ENCODE results near the gene CMTR1. TPM values are rescaled to one million over a fixed set of nuclear protein-coding genes. Genes with fewer than 3 reads are reported as not detected.

The CMTR1 gene, protein sequence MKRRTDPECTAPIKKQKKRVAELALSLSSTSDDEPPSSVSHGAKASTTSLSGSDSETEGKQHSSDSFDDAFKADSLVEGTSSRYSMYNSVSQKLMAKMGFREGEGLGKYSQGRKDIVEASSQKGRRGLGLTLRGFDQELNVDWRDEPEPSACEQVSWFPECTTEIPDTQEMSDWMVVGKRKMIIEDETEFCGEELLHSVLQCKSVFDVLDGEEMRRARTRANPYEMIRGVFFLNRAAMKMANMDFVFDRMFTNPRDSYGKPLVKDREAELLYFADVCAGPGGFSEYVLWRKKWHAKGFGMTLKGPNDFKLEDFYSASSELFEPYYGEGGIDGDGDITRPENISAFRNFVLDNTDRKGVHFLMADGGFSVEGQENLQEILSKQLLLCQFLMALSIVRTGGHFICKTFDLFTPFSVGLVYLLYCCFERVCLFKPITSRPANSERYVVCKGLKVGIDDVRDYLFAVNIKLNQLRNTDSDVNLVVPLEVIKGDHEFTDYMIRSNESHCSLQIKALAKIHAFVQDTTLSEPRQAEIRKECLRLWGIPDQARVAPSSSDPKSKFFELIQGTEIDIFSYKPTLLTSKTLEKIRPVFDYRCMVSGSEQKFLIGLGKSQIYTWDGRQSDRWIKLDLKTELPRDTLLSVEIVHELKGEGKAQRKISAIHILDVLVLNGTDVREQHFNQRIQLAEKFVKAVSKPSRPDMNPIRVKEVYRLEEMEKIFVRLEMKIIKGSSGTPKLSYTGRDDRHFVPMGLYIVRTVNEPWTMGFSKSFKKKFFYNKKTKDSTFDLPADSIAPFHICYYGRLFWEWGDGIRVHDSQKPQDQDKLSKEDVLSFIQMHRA
- total RNA-seq: 18.7 and 28.4 TPM in 2 replicates

GRCh38 chr6:37432916-37433656 lies at the start of gene CMTR1:
CMTR1 (plus strand) TSS chr6:37433221; CDS start chr6:37435630, 2,409 bp downstream.

DNA sequence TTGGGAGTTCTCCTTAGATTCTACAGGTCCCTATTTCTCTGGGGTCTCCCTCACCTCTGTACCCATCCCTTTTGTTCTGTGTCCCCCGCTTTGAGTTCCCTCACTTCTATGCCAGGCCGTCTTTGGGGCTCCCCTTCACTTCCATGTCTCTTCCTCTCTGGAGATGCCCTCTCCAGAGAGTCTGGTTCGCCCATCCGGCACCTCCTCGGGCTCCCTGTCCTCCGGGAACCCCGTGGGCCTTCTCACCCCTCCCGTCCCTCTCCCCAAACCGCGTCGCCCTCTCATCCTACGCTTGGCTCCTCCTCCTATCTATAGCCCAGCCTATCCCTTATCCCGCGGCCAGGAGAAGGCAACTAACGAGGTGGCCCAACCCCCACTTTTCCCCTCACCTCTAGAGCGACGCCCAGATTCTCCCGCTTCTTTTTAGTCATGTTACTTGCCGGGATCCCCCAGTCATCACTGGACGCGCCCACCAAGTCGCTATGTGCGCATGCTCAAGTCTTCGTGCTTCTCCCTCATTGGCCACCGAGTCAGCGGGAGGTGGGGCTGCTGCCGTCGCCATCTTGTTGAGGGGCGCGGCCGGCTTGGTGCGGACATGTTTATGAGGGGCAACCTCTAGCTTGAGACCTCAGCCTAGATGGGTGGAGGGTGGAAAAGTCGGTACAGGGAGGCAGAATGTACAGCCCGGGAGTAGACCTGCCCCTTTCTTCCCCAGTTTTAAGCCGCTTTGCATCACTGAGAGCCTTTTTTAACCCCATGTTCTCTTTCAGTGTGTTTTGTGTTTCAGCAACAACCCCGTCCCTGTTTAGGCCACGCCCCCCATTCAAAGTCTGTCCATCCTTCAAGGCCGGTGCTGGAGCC lies 66.6 kb downstream of the CMTR1 start, which contains the start of gene CCDC167:
Gene CCDC167 (minus strand): TSS at position 461 of the 861 bp plus-strand sequence. CDS start 30 bp downstream, at position 431.

Other genes with a start within 250 kb of the CMTR1 start
- gene TBC1D22B, start 175.4 kb upstream of the CMTR1 start, total RNA-seq: 2.7 and 4.6 TPM in 2 replicates
- 0.12 and 0.17 TPM in 2 replicates for gene TMEM217, start 175.1 kb upstream of the CMTR1 start, total RNA-seq
- gene RNF8, start 79.2 kb upstream of the CMTR1 start, total RNA-seq: 20.1 and 24.4 TPM in 2 replicates
- 33.0 and 49.8 TPM in 2 replicates for gene CCDC167, start 66.7 kb downstream of the CMTR1 start, total RNA-seq

Data from pericardium fibroblast (primary cell).